ENCODE results near the gene PCED1A.

GRCh38 chr20:2798814-2799213 lies 41.6 kb downstream of the PCED1A start:
- no peak for TF ChIP-seq CTCF (IDR thresholded peaks at IDR 0.05)
- TF ChIP-seq POLR2A (IDR thresholded peaks at IDR 0.05) = no peak
- TF ChIP-seq POLR2AphosphoS5 (IDR thresholded peaks at IDR 0.05) = no peak

Measured in breast epithelium (tissue), 3 donors.